Loucy (cell line): ENCODE results near the gene PDE8B.

Source experiments
- CTCF ChIP-seq: fragments of 200-600 bp; sonication (generic); conservative IDR thresholded peaks from 2 replicates; pipeline ENCODE4 v1.5.1; 2014; ENCODE audit warnings: mild to moderate bottlenecking, antibody characterized with exemption, low read length
- EZH2phosphoT487 ChIP-seq: fragments of 200-600 bp; IDR thresholded peaks from 2 replicates; pipeline ENCODE4 v1.6.1; 2018; ENCODE audit warnings: antibody characterized with exemption, mild to moderate bottlenecking, moderate library complexity, borderline replicate concordance

- TF ChIP-seq CTCF (no peak), EZH2phosphoT487 (no peak)
Observed at GRCh38 chr5:77186652-77187370, 23.7 kb upstream of the PDE8B start.
